HG02840 (cell line): ENCODE data around the gene SESN1.
"Not testable (repeated sequence)": the region's sequence is repeated elsewhere in the genome, so short reads cannot be mapped to it uniquely, and the experiment has no call there.

Experiments
- ATAC-seq: cut with Tn5 transposase; IDR thresholded peaks from one replicate; pipeline ENCODE4 v1.9.1; 2021; ENCODE audit warnings: mild to moderate bottlenecking, moderate library complexity, moderate number of reproducible peaks; ENCODE audit not compliant: unreplicated experiment, low FRiP score

Gene SESN1

DNA sequence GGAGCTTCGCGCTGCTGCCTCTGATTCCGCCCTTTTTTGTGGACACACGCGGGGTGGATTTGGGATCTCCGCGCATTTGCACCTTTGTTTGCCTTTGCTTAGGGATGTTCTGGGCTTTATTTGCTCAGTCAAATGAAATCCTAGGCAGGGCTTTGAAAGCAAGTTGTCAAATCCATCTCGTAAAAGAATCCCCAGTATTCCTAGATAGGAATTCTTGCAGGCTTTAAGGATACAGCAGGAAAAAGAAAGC lies 1.1 kb upstream of the SESN1 start:
- ATAC-seq, result no peak

DNA sequence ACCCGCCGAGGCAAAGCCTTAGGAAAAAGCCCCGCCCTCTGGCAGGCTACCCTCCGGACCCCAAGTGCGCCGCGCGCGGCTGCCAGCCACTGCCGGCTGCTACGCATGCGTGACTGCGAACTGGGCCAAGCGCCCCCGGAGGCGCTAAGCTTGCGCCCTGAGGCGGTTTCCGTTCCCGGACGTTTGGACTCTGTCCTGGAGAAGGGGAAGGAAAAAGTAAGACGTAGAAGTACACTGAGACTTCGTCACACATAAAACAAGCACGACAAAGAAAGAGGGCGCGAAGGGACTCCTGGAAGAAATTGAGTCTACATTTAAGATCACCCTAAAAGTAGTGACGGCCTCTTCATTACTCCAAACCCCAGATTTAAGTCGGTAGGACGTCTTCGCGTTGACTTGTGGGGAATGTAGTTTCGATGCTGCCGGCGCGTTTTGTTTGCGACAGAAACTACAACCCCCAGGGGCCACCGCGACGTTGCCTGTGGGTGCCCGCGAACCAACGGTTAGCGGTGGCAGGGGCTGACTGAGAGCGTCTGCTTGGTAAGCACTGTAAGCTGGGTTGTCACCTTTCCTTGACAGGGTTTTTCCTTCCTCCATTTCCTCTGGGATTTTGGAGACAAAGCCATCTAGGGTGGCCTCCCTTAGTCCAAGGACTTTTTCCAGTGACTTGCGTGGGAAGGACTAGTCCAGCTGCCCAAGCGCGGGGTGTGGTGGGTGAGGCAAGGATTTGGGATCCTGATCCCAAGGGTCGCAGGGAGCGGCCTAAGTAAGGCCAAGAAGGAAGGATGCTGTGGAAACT lies 589 bp upstream of the SESN1 start, which contains the start of gene CEP57L1:
TSS of gene CEP57L1 (plus strand) at position 472 of the 799 bp plus-strand sequence. CDS start 49,715 bp downstream, outside the sequence.
- peak; percentile 78 for ATAC-seq

DNA sequence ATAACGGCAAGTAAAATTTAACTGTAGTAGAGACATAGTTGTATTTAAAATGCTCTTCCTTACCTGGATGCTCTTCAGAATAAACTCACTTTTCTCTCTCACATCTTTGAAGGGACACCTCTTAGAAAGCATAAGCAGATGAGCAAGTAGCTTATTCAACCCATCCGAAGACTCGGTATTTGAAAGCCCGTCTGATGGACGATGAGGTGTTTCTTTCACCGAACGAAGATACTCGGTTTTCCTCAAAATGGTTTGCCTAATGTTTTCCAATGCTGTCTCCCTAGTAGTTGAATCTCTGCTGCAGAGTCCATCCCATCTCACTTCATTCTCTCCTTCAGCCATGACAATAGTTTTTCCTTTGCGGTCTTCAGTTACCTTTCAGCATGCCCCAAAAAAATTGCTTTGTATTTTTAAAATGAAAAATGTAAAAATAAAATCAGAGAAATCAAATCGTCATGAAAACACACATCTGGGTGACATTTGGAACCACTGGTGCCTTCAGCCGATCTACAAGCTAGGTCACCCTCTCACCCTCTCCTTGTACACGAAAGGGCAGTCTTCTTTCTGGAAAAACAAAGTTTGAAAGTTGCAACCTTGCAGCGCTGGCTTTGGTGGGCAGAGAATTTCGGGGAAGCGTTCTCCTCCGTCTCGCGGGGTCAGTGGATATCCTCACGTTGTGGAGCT lies 772 bp downstream of the SESN1 start:
- ATAC-seq, result no peak

DNA sequence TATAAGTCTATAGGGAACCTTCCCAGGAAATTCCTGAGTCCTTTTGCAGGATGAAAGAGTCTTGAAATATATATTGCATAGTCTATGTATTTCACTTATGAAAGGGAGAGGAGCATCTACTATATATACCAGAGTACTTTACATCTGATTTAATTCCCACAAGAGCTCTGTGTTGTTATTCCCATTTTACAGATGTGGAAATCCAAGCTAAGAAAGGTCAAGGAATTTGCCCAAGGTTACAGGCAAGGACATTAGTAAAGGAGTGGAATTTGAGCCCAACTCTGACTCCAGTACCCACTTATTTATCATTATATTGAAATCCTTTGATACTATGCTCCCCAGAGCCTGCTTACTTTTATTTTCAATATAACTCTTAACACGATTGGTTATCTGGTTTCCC lies 2.6 kb downstream of the SESN1 start:
- no peak for ATAC-seq

DNA sequence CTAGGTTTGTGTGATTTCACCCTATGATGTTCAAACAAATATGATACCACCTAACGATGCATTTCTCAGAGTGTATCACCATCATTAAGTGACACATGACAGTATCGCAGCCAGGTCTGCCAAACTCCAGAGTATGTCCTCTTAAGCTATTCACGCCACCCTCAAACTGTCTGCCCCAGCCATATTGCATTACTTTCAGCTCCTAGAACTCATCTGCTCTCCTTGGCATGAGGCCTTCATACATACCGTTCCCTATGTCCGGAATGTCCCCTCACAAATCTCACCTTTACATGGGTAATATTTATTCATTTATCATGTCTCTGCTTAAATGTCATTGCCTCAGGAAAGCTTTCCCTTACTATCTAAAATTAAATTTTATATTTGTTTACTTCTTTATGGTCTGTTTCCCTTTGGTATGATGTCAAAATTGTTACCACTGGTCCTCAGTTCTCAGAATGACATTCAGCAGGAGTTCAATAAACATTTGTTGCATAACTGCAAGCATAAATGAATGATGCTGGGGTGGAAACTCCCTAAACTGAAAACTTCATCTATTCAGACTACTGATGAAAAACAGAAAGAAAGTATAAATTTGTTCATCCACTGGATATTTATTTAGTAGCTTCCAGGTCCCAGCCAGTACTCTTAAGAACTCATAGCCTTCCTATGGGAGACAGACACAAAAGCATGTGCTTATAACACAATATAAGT lies 3.2 kb downstream of the SESN1 start:
- no peak for ATAC-seq

DNA sequence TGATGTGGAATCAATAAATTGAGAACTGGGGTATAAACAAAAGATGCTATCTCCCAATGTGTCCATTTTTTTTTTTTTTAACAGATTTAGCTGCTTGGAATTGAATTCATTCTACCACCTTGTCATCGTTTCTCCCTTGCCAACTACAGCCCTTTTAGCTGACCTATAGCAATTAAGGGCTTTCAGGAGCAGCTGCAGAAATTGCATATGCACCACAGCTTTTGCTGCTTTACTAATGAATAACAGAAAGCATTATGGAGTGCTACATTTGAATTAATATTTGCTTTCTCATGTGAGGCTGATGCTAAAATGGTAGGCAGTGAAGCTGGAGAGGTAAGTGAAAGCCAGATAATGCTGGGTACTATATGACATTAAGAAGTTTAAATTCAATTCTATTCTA lies 5.7 kb downstream of the SESN1 start:
- ATAC-seq, result no peak

DNA sequence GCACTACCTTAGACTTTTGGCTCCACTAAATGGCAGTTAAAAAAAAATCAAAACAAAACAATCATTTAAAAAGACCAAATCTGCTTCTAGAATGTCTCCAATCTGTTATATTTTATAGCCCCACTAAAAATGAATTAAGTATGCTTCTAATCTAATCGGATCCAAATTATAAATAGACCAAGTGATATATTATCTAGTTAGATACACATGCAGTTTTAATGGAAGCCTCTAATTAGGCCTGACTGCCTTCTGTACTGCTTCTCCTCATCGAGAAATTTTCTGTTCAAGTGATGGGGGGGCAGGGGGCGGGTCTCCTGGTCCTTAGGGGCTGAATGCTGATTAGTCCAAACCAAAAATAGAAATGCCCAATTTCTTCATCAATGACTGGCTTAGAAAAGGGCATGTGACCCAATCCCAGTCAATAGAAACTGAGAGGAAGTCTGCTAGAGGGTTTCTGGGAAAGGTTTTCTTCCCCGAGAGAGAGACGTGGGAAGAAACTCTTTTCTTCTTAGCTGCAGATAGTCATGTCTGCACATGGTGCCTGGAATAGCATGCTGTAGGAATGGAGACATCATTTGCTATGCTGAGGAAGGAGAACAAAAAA lies 6.9 kb downstream of the SESN1 start:
- ATAC-seq, result no peak

DNA sequence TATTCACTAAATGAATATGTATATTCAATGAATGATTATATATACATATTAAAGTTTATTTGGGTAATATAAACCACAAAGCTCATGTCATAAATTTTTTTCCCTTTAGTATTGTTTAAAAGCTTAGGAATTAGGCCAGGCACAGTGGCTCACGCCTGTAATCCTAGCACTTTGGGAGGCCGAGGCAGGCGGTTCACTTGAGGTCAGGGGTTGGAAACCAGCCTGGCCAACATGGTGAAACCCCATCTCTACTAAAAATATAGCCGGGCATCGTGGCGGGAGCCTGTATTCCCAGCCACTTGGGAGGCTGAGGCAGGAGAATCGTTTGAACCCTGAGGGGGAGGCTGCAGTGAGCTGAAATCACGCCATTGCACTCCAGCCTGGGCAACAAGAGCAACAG lies 10.5 kb downstream of the SESN1 start:
- ATAC-seq, result not testable (repeated sequence)

DNA sequence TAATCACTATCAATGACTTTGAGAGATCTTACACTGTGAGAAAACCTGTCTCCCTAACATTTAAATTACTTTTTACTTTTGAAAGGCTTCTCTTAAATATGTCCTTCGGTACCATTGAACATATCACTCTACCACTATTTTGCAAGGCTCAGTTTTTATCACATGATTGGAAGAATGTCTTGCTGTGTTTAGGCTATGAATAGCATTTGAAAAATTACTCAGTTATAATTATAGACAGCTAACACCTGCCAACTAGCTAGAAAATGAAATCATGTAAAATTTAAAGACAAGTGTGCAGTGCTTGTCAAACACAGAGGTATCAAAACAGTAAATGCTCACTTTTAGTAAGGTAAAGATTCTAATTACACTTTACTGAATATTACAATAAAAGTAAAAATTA lies 11.0 kb downstream of the SESN1 start:
- ATAC-seq, result no peak

DNA sequence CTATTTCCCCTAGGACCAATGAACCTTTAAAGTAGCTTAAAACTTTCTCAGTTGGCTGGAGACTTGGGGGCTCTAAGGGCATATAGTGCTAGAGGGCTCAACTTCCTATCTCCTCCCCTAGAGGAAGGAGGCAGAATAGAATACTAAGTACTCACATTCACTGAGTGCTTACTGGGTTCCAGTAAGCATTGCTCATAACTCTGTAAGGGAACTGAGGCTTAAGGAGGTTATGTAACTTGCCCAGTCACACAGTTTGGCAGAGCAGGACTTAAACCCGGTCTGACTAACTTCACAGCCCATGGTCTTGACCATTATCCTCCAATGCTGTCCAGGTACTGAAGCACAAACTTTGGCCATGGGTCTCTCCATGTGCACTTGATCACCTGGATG lies 12.5 kb downstream of the SESN1 start:
- no peak for ATAC-seq

DNA sequence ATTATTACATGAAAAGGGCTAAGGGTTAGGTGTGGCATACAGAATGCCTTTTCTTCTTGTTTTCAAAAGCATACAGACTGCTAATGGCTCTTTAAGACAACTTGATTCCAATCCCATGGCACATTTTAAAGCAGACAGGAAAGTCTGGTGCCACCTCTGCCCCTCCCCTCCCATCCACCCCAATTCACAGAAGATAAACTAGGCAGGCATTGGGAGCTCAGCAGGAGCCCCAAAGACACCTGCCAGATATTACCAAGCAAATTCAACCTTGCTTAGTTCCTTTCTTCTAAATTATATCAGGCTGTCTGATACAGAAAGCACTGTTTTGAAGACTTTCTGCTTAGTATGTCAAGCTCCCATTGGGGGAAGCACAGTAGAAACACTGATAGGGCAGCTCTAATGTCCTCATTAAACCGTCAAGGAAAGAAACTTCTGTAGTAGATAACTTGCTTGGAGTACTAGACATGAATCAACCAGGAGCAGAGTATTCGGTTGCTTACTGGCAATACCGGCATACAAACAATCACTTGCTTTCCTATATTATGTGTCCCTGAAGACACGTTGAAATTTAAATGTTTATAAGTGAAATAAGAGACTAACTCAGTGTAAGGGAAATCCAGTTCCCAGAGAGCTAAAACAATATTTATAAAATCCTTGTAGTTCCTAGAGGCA lies 13.0 kb downstream of the SESN1 start:
- ATAC-seq, result no peak

DNA sequence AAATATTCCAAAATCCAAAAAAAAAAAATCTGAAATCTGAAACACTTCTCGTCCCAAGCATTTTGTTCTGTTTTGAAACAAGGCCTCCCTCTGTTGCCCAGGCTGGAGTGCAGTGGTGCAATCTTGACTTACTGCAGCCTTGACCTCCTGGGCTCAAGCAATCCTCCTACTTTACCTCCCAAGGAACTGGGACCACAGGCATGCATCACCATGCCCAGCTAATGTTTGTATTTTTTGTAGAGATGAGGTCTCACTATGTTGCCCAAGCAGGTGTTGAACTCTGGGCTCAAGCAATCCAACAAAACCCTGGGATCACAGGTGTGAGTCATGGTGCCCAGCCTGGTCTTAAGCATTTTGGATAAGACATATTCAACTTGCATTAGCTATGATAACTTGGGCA lies 13.6 kb downstream of the SESN1 start:
- ATAC-seq, result no peak

DNA sequence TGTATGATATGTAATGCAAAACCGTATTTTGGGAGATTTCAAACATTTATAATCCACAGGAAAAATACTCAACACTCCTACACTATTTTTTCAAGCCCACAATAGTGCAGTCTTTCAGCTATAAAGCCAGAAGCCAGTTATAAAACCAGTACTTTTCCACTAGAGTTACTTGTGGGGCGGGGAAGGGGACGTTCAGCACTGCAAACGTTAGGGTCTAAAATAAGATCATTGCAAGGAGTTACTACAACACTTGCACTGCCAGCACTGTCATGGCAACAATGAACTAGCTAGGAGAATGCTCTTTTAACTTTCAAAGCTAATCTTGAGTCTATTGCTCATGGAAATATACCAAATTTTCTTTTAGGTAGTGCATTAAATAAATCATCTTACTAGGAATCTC lies 14.7 kb downstream of the SESN1 start:
- no peak for ATAC-seq

DNA sequence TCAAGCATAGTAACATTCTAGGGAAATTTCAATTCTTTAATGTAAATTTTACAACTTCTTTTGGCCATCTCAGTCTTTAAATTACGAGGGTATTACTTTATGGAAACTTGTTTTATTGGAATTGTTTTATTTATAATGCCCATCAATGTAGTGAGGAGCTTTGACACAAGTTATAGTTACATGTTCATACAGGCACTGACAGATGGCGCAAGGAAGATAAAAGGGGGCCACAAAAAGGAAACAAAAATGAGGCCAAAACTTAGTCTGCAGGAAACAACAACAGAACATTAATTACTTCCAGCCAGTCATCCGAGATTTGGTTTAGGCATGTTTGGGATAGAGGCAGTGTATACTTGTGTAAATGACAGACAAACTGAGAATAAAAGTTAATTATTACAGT lies 18.3 kb downstream of the SESN1 start:
- no peak for ATAC-seq

DNA sequence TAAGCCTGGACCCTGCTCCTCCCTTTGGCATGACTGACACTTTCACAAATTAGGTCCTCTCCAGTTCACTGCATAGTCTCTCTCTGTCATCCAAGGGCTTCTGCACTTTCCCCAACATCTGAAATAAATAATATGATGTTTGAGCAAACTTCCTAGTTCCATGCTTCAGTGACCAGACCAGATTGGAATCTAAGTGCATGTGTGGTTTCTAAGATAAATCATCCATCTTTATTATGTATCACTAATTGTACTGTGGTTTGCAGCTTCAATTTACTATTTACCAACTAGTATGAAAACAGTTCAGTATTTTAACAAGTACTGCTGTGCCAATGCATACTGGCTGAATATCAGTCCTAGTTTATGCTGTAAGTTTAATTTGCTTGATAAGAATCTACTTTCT lies 18.7 kb downstream of the SESN1 start:
- no peak for ATAC-seq

DNA sequence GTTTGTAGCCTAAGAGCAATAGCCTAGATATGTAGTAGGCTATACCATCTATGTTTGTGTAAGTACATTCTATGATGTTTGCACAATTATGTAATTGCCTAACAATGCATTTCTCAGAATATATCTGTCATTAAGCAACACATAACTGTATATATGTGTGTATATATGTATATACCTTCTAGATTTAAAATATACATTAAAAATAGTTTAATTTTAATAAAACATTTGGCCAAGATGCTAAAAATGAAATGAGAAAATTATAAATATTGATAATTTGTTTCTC lies 20.6 kb downstream of the SESN1 start:
- no peak for ATAC-seq

DNA sequence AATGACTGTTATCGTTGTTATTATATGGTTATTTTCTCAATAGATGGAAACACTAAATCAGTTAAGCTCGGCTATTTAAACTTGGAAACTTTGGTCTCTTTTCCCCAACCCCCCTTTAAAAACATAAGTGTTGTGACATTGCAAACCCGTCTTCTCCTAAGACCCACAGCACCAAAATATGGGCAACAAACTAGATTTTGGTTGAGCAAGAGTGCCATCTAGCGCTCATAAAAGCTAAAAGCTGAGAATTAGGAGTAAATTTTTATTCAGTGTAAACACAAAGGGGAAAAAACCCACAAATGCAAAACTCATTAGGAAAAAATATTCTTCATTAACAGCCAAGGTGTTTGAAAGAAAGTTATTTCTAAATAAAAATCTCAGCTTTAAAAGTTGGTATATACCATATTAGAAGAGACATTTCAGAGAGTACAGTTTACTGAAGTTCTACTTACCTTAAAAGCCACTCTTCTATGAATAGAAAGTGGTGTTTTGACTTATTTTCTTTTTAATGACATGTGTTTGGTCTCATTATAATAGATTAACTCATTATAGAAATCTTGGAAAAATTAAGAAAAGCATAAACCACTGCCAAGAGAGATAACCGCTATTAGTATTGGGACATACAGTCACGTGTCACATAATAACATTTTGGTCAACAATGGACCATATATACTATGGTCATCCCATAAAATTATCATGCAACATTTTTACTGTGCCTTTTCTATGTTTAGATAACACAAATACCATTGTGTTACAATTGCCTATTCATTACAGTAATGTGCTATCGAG lies 21.1 kb downstream of the SESN1 start:
- ATAC-seq, result no peak

DNA sequence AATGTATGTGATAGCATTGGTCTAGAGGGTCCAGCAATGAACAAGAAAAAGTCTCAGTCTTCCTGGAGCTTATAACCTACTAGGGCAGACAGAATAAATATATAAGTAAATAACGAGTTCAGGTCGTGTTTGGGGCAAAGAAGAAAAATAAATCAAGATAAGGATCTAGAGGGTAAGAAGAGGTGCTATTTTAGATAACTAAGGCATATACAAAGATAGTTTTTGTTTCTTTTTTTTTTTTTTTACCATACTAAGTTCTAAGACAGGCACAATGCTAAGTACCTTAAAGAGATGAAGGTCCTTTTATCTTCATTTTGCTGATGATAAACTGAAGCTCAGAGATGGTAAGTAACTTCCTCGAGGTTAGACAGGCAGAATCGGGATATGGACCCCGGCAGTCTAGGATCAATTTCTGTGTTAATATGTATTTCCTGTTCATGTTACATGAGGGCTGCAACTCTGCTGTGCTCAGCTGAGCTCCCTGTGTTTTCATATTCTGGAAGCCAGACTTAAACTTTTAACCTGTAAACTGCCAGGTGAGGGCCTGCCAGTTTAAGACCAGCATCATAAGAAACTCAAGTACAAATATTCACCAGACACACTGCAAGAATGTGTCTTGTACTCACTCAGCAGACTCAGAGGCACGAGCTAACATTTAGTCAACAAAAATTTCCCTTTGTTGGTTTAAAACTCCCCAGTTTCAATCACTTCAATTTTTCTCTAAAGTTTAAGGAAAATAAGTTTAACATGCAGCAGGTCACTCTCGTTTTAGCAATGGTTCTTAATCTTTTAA lies 23.3 kb downstream of the SESN1 start:
- no peak for ATAC-seq

DNA sequence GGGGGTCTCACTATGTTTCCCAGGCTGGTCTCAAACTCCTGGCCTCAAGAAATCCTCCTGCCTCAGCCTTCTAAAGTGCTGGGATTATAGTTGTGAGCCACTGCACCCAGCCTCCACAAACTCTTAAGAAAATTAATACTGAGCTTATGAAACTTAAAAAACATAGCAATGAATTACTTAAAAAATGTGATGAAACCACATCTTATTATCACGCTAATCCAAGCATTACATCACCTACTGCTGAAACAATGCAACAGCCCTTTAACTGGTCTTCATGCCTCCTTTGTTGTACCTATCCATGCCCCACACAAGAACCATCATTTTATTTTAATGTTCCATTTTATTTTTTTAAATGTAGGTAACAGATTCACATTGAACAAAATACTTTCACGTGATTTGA lies 24.9 kb downstream of the SESN1 start:
- no peak for ATAC-seq
